HG03060 (cell line): Measurements from ENCODE around the gene OR3A2.
"Not testable (repeated sequence)": the region's sequence is repeated elsewhere in the genome, so short reads cannot be mapped to it uniquely, and the experiment has no call there.

ENCODE experiments used
- ATAC-seq: cut with Tn5 transposase; IDR thresholded peaks from one replicate; pipeline ENCODE4 v1.9.1; 2021; ENCODE audit warnings: low read depth, moderate number of reproducible peaks; ENCODE audit not compliant: unreplicated experiment

OR3A2 gene

DNA sequence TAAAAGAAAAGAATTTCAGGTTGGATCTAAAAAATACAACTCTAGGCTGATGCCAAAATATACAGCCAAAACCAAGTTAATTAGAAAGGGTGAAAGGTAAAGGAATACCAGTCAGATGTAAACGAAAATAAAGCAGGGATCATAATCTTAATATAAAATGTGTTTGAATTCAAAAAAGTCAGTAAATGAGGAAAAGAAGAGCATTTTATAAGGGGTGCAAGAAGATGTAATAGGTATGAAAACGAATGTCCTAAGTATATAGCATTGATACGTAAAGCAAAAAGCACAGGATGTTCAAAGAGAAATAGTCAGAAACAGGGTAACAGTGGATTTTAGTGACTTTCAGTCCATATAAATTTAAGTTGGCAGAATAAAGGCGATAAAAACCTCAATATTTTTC lies 90.5 kb downstream of the OR3A2 start:
- no peak for ATAC-seq

DNA sequence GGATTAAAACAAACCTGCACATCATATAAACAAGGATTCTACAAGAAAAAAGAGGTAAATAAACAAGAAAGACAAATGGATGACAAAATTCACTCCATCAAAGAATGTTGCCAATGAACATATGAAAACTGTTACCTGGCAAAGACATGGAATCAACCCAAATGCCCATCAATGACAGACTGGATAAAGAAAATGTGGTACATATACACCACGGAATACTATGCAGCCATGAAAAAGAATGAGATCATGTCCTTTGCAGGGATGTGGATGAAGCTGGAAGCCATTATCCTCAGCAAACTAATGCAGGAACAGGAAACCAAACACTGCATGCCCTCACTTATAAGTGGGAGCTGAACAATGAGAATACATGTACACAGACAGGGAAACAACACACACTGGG lies 92.6 kb downstream of the OR3A2 start:
- ATAC-seq: not testable (repeated sequence)

- ATAC-seq: no peak
Observed at GRCh38 chr17:3282901-3283300, 103.2 kb downstream of the OR3A2 start.

DNA sequence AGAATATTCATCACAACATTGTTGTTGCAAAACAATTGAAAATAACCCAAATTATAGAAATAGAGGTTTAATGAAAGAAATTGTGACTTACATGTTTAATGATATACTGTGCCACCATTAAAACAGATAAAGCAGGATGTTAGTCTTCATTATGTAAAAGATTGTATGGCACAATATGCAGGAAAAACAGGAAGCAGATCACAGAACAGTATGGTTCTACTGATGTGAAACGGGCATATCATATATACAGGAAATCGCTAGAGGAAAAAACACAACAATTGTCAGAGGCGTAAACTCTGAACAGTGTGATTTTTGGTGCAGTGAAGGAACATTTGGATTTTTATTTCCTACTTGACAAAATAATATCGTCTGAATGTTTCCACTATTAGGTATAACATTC lies 110.0 kb downstream of the OR3A2 start:
- ATAC-seq: no peak

DNA sequence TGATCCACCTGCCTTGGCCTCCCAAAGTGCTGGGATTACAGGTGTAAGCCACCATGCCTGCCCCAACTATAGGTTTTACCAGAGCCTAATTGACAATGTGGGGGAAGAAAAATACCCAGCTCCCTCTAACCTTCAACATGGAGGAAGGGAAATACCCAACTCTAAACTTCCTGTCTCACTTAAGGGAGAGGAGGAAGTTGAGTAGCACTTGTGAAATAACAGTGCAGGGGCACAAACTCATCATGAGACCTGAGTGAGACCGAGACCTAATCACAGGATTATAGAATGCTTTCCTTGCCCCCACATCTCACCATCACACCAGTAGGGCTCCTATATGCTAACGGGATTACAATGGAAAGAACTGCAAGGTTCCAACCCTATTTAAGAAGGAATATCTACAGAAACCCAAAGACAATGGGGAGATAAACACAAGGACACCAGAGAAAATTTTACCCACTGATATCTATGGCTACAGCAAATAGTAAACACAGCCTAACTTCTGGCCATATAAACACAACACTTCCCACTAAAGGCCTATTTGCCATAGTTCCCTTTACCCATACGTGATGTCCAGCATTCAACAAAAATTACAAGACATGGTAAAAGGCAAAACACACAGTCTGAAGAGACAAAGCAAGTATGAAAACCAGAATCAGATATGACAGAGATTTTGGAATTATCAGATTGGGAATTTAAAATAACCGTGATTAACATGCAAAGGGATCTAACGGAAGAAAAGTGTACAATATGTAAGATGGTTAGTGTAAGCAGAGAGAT lies 114.8 kb downstream of the OR3A2 start:
- ATAC-seq: no peak

- ATAC-seq: no peak
Observed at GRCh38 chr17:3260600-3260999, 125.5 kb downstream of the OR3A2 start.

DNA sequence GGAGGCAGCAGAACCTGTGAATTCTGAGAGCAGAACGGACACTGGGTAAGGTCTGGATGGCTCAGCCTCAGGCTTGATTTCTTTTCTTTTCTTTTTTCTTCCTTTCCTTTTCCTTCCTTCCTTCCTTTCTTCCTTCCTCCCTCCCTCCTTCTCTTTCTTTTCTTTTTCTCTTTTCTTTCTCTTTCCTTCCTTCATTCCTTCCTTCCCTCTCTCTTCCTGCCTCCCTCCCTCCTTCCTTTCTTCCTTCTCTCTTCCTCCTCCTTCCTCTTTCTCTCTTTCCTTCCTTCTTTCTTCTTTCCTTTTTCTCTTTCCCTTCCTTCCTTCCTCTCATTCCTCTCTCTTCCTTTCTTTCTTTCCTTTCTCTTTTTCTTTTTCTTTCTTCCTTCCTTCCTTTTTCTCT lies 125.9 kb downstream of the OR3A2 start:
- no peak for ATAC-seq

- no peak for ATAC-seq
Observed at GRCh38 chr17:3256575-3256974, 129.5 kb downstream of the OR3A2 start.

GRCh38 chr17:3249013-3249412 lies 137.1 kb downstream of the OR3A2 start:
- not testable (repeated sequence) for ATAC-seq

DNA sequence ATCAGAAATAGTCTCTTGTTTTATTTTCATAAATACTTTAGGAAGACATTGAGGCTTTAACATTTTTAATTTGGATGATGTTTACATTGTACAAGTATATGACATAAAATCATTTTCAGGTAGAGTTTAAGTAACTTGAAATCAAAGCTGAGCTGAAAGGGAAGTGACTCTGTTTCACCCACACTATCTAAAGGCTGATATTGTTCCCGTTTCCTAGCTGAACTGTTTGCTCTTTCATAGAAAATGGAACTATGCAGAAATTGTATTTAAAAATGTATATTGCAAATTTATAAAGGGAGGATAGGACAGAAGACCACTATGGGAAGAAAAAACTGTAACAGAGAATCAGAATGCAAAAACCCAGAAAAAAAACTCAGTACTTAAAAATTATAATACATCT lies 141.3 kb downstream of the OR3A2 start:
- ATAC-seq: not testable (repeated sequence)

GRCh38 chr17:3241044-3241443 lies 145.1 kb downstream of the OR3A2 start:
- ATAC-seq: not testable (repeated sequence)

DNA sequence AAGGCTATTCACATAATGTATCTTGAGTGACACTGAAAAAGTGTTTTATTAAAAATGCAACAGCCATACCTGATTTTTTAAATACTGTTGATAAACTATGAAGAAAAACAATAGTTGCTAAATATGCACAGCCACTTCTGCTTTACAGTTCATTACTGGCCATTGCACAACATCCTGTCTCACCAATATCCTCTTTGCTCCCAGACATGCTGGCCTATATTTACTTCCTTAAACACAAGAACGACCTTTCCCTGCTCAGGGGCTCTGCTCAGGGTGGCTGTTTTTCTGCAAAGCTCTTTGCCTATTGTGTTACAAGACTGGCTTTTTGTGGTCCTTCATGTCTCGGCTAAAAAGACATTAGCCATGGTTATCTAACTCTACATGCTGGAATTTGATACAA lies 147.4 kb downstream of the OR3A2 start:
- not testable (repeated sequence) for ATAC-seq

- not testable (repeated sequence) for ATAC-seq
Observed at GRCh38 chr17:3232300-3232699, 153.8 kb downstream of the OR3A2 start.
